PC-3 (cell line): Measurements from ENCODE around the gene PPIC.

Source experiments
- EZH2phosphoT487 ChIP-seq: fragments of 300-600 bp; sonication (generic); IDR thresholded peaks from 2 replicates; pipeline ENCODE4 v1.6.1; 2018; ENCODE audit warnings: mild to moderate bottlenecking, antibody characterized with exemption, low read length, borderline replicate concordance
- TF ChIP-seq, protein P1 (sequence below): fragments of 300-600 bp; sonication (generic); conservative IDR thresholded peaks from 2 replicates; pipeline ENCODE4 v1.5.1; 2017; ENCODE audit warnings: antibody characterized with exemption, low read depth, mild to moderate bottlenecking, low read length

DNA sequence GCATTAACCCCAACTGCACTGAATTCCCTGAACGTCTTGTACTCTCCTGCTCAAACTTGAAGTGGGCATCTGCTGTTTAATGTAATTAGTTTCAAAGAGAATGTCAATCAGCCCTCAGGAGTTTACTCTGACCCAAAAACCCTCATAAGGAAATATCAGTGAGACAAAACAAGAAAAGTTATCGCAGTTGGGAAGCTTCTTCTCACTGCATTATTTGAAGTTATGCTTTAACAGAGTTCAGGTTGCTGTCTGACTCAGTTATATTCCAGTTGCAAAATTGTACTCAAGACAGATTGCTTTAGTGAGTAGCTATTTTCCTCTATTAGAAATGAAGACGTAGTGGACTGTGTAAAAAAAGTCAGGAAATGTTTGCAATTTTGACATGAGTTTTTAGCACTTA is 52.1 kb downstream of the PPIC start:
- TF ChIP-seq, protein P1, sequence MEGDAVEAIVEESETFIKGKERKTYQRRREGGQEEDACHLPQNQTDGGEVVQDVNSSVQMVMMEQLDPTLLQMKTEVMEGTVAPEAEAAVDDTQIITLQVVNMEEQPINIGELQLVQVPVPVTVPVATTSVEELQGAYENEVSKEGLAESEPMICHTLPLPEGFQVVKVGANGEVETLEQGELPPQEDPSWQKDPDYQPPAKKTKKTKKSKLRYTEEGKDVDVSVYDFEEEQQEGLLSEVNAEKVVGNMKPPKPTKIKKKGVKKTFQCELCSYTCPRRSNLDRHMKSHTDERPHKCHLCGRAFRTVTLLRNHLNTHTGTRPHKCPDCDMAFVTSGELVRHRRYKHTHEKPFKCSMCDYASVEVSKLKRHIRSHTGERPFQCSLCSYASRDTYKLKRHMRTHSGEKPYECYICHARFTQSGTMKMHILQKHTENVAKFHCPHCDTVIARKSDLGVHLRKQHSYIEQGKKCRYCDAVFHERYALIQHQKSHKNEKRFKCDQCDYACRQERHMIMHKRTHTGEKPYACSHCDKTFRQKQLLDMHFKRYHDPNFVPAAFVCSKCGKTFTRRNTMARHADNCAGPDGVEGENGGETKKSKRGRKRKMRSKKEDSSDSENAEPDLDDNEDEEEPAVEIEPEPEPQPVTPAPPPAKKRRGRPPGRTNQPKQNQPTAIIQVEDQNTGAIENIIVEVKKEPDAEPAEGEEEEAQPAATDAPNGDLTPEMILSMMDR, result no peak
- no peak for TF ChIP-seq EZH2phosphoT487
